ENCODE measurements around the gene CYP4V2.

CYP4V2 gene

DNA sequence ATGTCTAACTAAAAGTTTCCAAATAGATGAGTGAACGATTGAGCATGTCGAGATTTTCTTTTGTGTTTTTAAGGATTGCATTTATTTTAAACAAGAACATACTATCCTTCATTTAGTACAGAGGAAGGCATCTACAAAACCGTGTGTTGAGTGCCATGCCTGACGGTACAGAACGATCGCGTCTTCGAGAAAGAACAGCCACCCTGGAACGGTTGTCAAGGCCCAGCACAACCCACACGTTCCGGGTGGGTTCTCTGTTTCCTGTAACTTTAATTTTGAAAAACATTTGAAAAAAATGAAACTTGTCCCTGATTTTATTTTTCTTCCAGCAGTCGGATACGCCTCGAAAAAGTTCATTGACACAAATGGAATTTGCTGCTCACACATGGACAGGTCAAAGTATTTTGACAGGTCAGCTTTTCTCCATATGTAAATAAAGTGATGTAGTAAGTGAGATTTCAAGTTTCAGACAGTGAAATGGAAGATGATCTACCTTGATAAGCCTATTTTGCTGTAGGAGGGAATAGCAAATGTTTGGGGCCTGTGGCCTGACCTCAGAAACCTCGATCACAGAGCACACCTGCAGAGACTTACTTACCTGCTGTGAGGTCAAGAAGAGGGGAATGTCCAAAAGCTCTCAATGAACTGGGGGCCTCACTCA, 24.4 kb upstream of the CYP4V2 start:
- Mint-ChIP-seq H3K36me3 (ENCODE audit: insufficient read depth) (no peaks in the 10 kb centered on the region), H3K4me1 (no peaks in the 10 kb centered on the region)

GRCh38 chr4:186167605-186168004, 23.8 kb upstream of the CYP4V2 start:
- H3K4me1 Mint-ChIP-seq, result no peaks in the 10 kb centered on the region
- no peak overlapping the region for H3K4me3 Mint-ChIP-seq
- peaks cover 42% of the 10 kb centered on the region for H3K27me3 Mint-ChIP-seq
- H3K27ac Mint-ChIP-seq (ENCODE audit: low read depth), result no peak overlapping the region
- H3K9me3 Mint-ChIP-seq, result no peaks in the 10 kb centered on the region
- H3K36me3 Mint-ChIP-seq (ENCODE audit: insufficient read depth), result no peaks in the 10 kb centered on the region
- ATAC-seq (replicated peaks; ENCODE audit: extremely low read depth, poor library complexity, severe bottlenecking) (no peak), DNase-seq (ENCODE audit: low spot score in 2 of 2) (no peak)

More for the DNA sequence above, 24.4 kb upstream of the CYP4V2 start:
- Mint-ChIP-seq H3K27ac (ENCODE audit: low read depth) (no peak overlapping the region), H3K4me3 (no peak overlapping the region), H3K27me3 (peaks cover 42% of the 10 kb centered on the region), H3K9me3 (no peaks in the 10 kb centered on the region)
- DNase-seq (ENCODE audit: low spot score in 2 of 2) (no peak), ATAC-seq (replicated peaks; ENCODE audit: extremely low read depth, poor library complexity, severe bottlenecking) (no peak)

DNA sequence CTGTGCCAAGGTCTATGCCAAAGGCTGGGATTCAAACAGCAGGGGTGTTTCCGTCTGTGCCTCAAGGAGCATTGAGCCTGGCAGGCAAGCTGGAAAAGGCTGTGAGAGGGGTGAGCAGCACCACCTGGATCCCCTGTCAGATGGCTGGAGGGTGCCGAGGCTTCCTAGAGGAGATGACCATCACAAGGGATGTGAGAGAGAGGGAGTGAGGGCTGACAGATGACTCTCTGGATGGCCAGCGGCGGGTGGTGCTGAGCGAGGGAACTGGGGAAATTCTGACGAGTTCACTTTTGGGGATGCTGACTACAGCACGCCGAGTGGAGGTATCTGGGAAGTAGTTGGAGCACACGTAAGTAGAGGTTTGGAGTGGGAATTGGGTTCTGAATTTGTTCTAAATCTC, 22.6 kb upstream of the CYP4V2 start:
- H3K4me3 Mint-ChIP-seq, result no peak overlapping the region
- H3K27me3 Mint-ChIP-seq, result peaks cover 42% of the 10 kb centered on the region
- H3K36me3 Mint-ChIP-seq (ENCODE audit: insufficient read depth), result no peaks in the 10 kb centered on the region
- H3K27ac Mint-ChIP-seq (ENCODE audit: low read depth), result no peak overlapping the region
- DNase-seq (ENCODE audit: low spot score in 2 of 2) (no peak), ATAC-seq (replicated peaks; ENCODE audit: extremely low read depth, poor library complexity, severe bottlenecking) (no peak)
- no peaks in the 10 kb centered on the region for H3K9me3 Mint-ChIP-seq
- H3K4me1 Mint-ChIP-seq, result no peaks in the 10 kb centered on the region

GRCh38 chr4:186169333-186169944, 21.9 kb upstream of the CYP4V2 start:
- H3K27ac Mint-ChIP-seq (ENCODE audit: low read depth), result no peak overlapping the region
- no peaks in the 10 kb centered on the region for H3K4me1 Mint-ChIP-seq
- H3K4me3 Mint-ChIP-seq, result no peak overlapping the region
- DNase-seq (ENCODE audit: low spot score in 2 of 2), result no peak
- no peaks in the 10 kb centered on the region for H3K36me3 Mint-ChIP-seq (ENCODE audit: insufficient read depth)
- H3K9me3 Mint-ChIP-seq, result no peaks in the 10 kb centered on the region
- ATAC-seq (replicated peaks; ENCODE audit: extremely low read depth, poor library complexity, severe bottlenecking), result no peak
- H3K27me3 Mint-ChIP-seq, result peaks cover 38% of the 10 kb centered on the region

DNA sequence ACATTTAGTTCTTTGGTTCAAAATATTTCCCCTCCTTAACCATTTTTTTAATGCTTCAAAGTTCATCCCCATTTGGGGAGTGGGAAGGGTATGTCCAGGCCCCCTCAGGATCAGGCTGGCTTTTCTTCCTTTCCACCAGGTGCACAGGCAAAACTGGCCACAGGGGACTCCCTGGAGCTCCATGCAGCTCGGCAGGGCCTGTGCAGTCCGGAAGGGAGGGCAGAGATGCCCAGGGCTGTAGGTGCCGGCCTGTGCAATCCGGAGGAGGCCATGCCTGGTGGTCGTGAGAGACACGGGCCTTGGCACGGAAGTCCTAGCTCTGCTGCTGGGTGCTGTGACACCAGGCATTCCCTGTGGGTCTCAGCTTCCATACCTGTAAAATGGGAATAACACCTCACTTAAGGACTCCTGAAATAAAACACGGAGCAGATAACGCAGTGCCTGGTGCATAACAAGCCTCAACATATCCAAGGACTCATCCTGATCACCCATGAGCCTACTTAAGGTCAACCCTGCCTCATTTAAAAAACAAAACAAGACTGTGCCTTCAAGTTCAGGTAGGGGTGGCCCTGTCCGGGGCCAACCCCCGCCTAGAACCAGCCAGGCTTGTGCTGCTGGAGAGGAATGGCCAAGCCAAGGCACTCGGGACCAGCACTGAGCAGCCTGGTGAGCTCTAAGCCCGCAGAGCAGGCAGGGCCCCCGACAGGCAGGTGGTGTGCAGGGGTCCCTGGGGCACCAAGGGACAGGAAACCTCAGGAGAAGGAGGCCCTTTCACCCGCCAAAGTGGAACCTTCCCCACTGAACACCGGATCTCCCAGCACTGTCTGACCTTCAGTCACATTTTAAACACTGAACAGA, 21.2 kb upstream of the CYP4V2 start:
- Mint-ChIP-seq H3K4me3 (no peak overlapping the region), H3K9me3 (no peaks in the 10 kb centered on the region)

GRCh38 chr4:186170966-186171365, 20.4 kb upstream of the CYP4V2 start:
- Mint-ChIP-seq H3K4me1 (no peaks in the 10 kb centered on the region), H3K27me3 (peaks cover 31% of the 10 kb centered on the region), H3K4me3 (no peak overlapping the region), H3K36me3 (ENCODE audit: insufficient read depth) (no peaks in the 10 kb centered on the region), H3K9me3 (no peaks in the 10 kb centered on the region), H3K27ac (ENCODE audit: low read depth) (no peak overlapping the region)
- no peak for DNase-seq (ENCODE audit: low spot score in 2 of 2)
- no peak for ATAC-seq (replicated peaks; ENCODE audit: extremely low read depth, poor library complexity, severe bottlenecking)

More for the DNA sequence above, 21.2 kb upstream of the CYP4V2 start:
- Mint-ChIP-seq H3K27ac (ENCODE audit: low read depth) (no peak overlapping the region), H3K36me3 (ENCODE audit: insufficient read depth) (no peaks in the 10 kb centered on the region), H3K4me1 (no peaks in the 10 kb centered on the region), H3K27me3 (peaks cover 31% of the 10 kb centered on the region)
- DNase-seq (ENCODE audit: low spot score in 2 of 2), result no peak
- no peak for ATAC-seq (replicated peaks; ENCODE audit: extremely low read depth, poor library complexity, severe bottlenecking)

- no peaks in the 10 kb centered on the region for H3K4me1 Mint-ChIP-seq
- H3K36me3 Mint-ChIP-seq (ENCODE audit: insufficient read depth), result no peaks in the 10 kb centered on the region
- H3K27me3 Mint-ChIP-seq, result peaks cover 32% of the 10 kb centered on the region
- DNase-seq (ENCODE audit: low spot score in 2 of 2) (no peak), ATAC-seq (replicated peaks; ENCODE audit: extremely low read depth, poor library complexity, severe bottlenecking) (no peak)
- H3K4me3 Mint-ChIP-seq, result no peak overlapping the region
- H3K27ac Mint-ChIP-seq (ENCODE audit: low read depth), result no peak overlapping the region
- H3K9me3 Mint-ChIP-seq, result no peaks in the 10 kb centered on the region
Measured at GRCh38 chr4:186172546-186172945, 18.8 kb upstream of the CYP4V2 start.

GRCh38 chr4:186188107-186188506, 3.3 kb upstream of the CYP4V2 start:
- ATAC-seq (replicated peaks; ENCODE audit: extremely low read depth, poor library complexity, severe bottlenecking) (no peak), DNase-seq (ENCODE audit: low spot score in 2 of 2) (no peak)
- H3K4me3 Mint-ChIP-seq, result no peak overlapping the region
- H3K9me3 Mint-ChIP-seq, result no peaks in the 10 kb centered on the region
- H3K36me3 Mint-ChIP-seq (ENCODE audit: insufficient read depth), result peaks cover 13% of the 10 kb centered on the region
- H3K27me3 Mint-ChIP-seq, result peaks cover 25% of the 10 kb centered on the region
- no peak overlapping the region for H3K27ac Mint-ChIP-seq (ENCODE audit: low read depth)
- peaks cover 28% of the 10 kb centered on the region for H3K4me1 Mint-ChIP-seq

DNA sequence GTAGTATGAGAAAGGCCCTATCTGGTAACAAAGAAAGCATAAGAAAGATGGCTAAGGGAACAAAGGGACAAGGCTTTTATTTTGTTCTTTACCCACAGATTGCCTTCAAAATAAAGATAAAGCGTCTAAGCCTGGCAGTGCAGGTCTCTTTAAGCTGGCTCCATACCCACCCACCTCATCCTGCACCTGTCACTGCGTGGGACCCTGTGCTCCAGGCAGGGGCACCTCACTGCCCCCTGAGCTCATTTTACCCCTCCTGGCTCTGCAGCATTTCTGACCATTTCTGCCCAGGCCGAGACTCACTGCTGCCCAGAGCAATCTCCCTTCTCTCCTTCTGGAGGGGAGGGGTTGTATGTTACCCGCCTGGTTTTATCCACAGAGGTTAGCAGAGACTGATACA, 1.7 kb upstream of the CYP4V2 start:
- no peaks in the 10 kb centered on the region for H3K9me3 Mint-ChIP-seq
- no peak for DNase-seq (ENCODE audit: low spot score in 2 of 2)
- no peak for ATAC-seq (replicated peaks; ENCODE audit: extremely low read depth, poor library complexity, severe bottlenecking)
- H3K27ac Mint-ChIP-seq (ENCODE audit: low read depth), result peak overlapping the region; percentile 93
- peak overlapping the region; percentile 86 for H3K4me3 Mint-ChIP-seq
- H3K4me1 Mint-ChIP-seq, result peaks cover 31% of the 10 kb centered on the region
- H3K36me3 Mint-ChIP-seq (ENCODE audit: insufficient read depth), result peaks cover 15% of the 10 kb centered on the region
- H3K27me3 Mint-ChIP-seq, result peaks cover 10% of the 10 kb centered on the region

GRCh38 chr4:186190581-186191199, 677 bp upstream of the CYP4V2 start:
- Mint-ChIP-seq H3K4me3 (peak overlapping the region; percentile 86), H3K4me1 (peaks cover 36% of the 10 kb centered on the region), H3K9me3 (no peaks in the 10 kb centered on the region), H3K27me3 (no peaks in the 10 kb centered on the region), H3K36me3 (ENCODE audit: insufficient read depth) (peaks cover 23% of the 10 kb centered on the region), H3K27ac (ENCODE audit: low read depth) (peak overlapping the region; percentile 93)
- peak; percentile 28 to 37 for DNase-seq (ENCODE audit: low spot score in 2 of 2)
- ATAC-seq (replicated peaks; ENCODE audit: extremely low read depth, poor library complexity, severe bottlenecking), result peak; percentile 40

- H3K27ac Mint-ChIP-seq (ENCODE audit: low read depth), result peak overlapping the region; percentile 93
Measured at GRCh38 chr4:186192066-186192612, 772 bp downstream of the CYP4V2 start.

GRCh38 chr4:186193851-186194250, 2.5 kb downstream of the CYP4V2 start:
- Mint-ChIP-seq H3K27ac (ENCODE audit: low read depth) (no peak overlapping the region), H3K27me3 (no peaks in the 10 kb centered on the region), H3K4me1 (peaks cover 55% of the 10 kb centered on the region), H3K36me3 (ENCODE audit: insufficient read depth) (peaks cover 23% of the 10 kb centered on the region), H3K9me3 (no peaks in the 10 kb centered on the region), H3K4me3 (no peak overlapping the region)
- ATAC-seq (replicated peaks; ENCODE audit: extremely low read depth, poor library complexity, severe bottlenecking) (no peak), DNase-seq (ENCODE audit: low spot score in 2 of 2) (no peak)

More at GRCh38 chr4:186192066-186192612, 772 bp downstream of the CYP4V2 start:
- ATAC-seq (replicated peaks; ENCODE audit: extremely low read depth, poor library complexity, severe bottlenecking), result peak; percentile 23
- Mint-ChIP-seq H3K36me3 (ENCODE audit: insufficient read depth) (peaks cover 23% of the 10 kb centered on the region), H3K9me3 (no peaks in the 10 kb centered on the region), H3K27me3 (no peaks in the 10 kb centered on the region), H3K4me3 (peak overlapping the region; percentile 86), H3K4me1 (peaks cover 48% of the 10 kb centered on the region)
- peak in 1 of 2 donors; percentile 16 for DNase-seq (ENCODE audit: low spot score in 2 of 2)
